GM12878 (cell line): Measurements from ENCODE around the gene PRSS37. TPM values are rescaled to one million over a fixed set of nuclear protein-coding genes. Genes with fewer than 3 reads are reported as not detected.

Source experiments
- ATAC-seq: fragments of 200-7000 bp; cut with Tn5 transposase; 3 replicates; pipeline ENCODE4 v1.9.1; 2020; ENCODE audit warnings: mild to moderate bottlenecking, moderate library complexity
- BruUV-seq: library from RNA; stranded (reverse); fragments of 400-500 nt; replicated peaks from 2 replicates; lab custom pipeline; 2021; lab: Mats Ljungman, UMichigan
- CTCF ChIA-PET: fragments of 300-600 bp; sonication (Branson Sonifier 250); formaldehyde crosslinking; extraction: SDS; loops from one replicate; lab custom pipeline; 2021; ENCODE audit warnings: inconsistent platforms; lab: Yijun Ruan, JAX
- POLR2A ChIA-PET: fragments of 350-600 bp; formaldehyde crosslinking; extraction: SDS; loops from one replicate; lab custom pipeline; 2021; ENCODE audit warnings: inconsistent platforms; lab: Charles Lee
- RAD21 ChIA-PET: fragments of 300-600 bp; sonication (Branson Sonifier 250); formaldehyde crosslinking; loops from one replicate; lab custom pipeline; 2023; ENCODE audit warnings: antibody characterized with exemption; ENCODE audit not compliant: unreplicated experiment; lab: Charles Lee
- SMC1A ChIA-PET: fragments of 300-600 bp; sonication (Branson Sonifier 250); formaldehyde crosslinking; loops from one replicate; lab custom pipeline; 2023; ENCODE audit not compliant: unreplicated experiment, uncharacterized antibody; lab: Charles Lee
- DNase-seq: peaks from one replicate; pipeline ENCODE4 v3.0.0-alpha.2; 2011; ENCODE audit warnings: low read depth, low spot score
- FAIRE-seq: peaks from 3 replicates; lab custom pipeline; 2011; peaks lifted over from hg19 to GRCh38; lab: Jason Lieb, UNC
- H2AFZ ChIP-seq: 2 replicates; pipeline ENCODE4 v1.6.0; 2011; ENCODE audit warnings: low read depth, low read length, control low read depth; ENCODE audit not compliant: control insufficient read depth
- H3K27ac ChIP-seq: 2 replicates; pipeline ENCODE4 v1.5.1; 2011; ENCODE audit warnings: control low read depth; ENCODE audit not compliant: control insufficient read depth, insufficient read depth
- H3K27me3 ChIP-seq, 2 experiments: replicated peaks in 1 of 2; 2 replicates each; pipeline versions ENCODE4 v1.6.0 to v1.6.1; 2011; ENCODE audit warnings: low read length in 1 of 2; ENCODE audit not compliant: control insufficient read depth in 2 of 2, insufficient read depth in 2 of 2
- H3K36me3 ChIP-seq, 2 experiments: 2 replicates each; pipeline ENCODE4 v1.5.1; 2011; ENCODE audit warnings: low read length in 1 of 2; ENCODE audit not compliant: control insufficient read depth in 2 of 2, insufficient read depth in 2 of 2
- H3K4me1 ChIP-seq: 2 replicates; pipeline ENCODE4 v1.6.1; 2011; ENCODE audit warnings: mild to moderate bottlenecking, low read length, moderate library complexity, mixed read lengths; ENCODE audit not compliant: control insufficient read depth, insufficient read depth
- H3K4me2 ChIP-seq: 2 replicates; pipeline ENCODE4 v1.6.0; 2011; ENCODE audit warnings: control low read depth; ENCODE audit not compliant: control insufficient read depth, insufficient read depth
- H3K4me3 ChIP-seq: fragments of 200-600 bp; sonication (generic); 2 replicates; pipeline ENCODE4 v1.5.1; 2016
- H3K79me2 ChIP-seq: 2 replicates; pipeline ENCODE4 v1.6.0; 2011; ENCODE audit warnings: low read length; ENCODE audit not compliant: control insufficient read depth, insufficient read depth
- H3K9ac ChIP-seq: 2 replicates; pipeline ENCODE4 v1.8.0; 2011; ENCODE audit warnings: low read length, control low read depth, mixed read lengths; ENCODE audit not compliant: control insufficient read depth, insufficient read depth
- H3K9me3 ChIP-seq: replicated peaks from 3 replicates; pipeline ENCODE4 v1.5.1; 2011; ENCODE audit warnings: mild to moderate bottlenecking, low read length; ENCODE audit not compliant: control insufficient read depth, insufficient read depth
- H4K20me1 ChIP-seq: 2 replicates; pipeline ENCODE4 v1.6.0; 2011; ENCODE audit not compliant: control insufficient read depth, insufficient read depth
- ASH2L ChIP-seq: fragments of 300-600, 200-600 bp; sonication (generic); IDR thresholded peaks from 2 replicates; pipeline ENCODE4 v1.6.1; 2017; ENCODE audit warnings: low read depth, mild to moderate bottlenecking, borderline replicate concordance
- CBX5 ChIP-seq: sonication (generic); IDR thresholded peaks from 2 replicates; pipeline ENCODE4 v1.6.1; 2016; ENCODE audit warnings: low read depth, moderate library complexity, mild to moderate bottlenecking, inconsistent platforms
- CREB1 ChIP-seq: IDR thresholded peaks from 2 replicates; pipeline ENCODE4 v1.6.1; 2012; ENCODE audit warnings: low read depth, mild to moderate bottlenecking, inconsistent platforms
- DPF2 ChIP-seq: fragments of 450-650 bp; IDR thresholded peaks from 2 replicates; pipeline ENCODE4 v1.6.1; 2017; ENCODE audit warnings: mild to moderate bottlenecking
- ETV6 ChIP-seq, 2 experiments: fragments of 450-650 bp in 1 of 2; IDR thresholded peaks in 1 of 2; conservative IDR thresholded peaks in 1 of 2; 2 replicates each; pipeline ENCODE4 v1.6.1; 2014; ENCODE audit warnings: antibody characterized with exemption in 1 of 2, borderline replicate concordance in 1 of 2, low read depth in 1 of 2, mild to moderate bottlenecking in 1 of 2, moderate library complexity in 1 of 2
- HCFC1 ChIP-seq: fragments of 150-350 bp; IDR thresholded peaks from 2 replicates; pipeline ENCODE4 v1.6.1; 2014; ENCODE audit warnings: low read length
- IRF4 ChIP-seq: IDR thresholded peaks from 2 replicates; pipeline ENCODE4 v1.6.1; 2011; ENCODE audit warnings: low read depth, low read length
- LARP7 ChIP-seq: fragments of 450-650 bp; IDR thresholded peaks from 2 replicates; pipeline ENCODE4 v1.6.1; 2017; ENCODE audit warnings: mild to moderate bottlenecking
- MTA3 ChIP-seq: IDR thresholded peaks from 2 replicates; pipeline ENCODE4 v1.6.1; 2012; ENCODE audit warnings: low read length, inconsistent platforms, borderline replicate concordance
- MXI1 ChIP-seq: fragments of 150-350 bp; IDR thresholded peaks from 2 replicates; pipeline ENCODE4 v1.6.1; 2011; ENCODE audit warnings: low read depth, mild to moderate bottlenecking, inconsistent platforms, low read length, improper control_type of control experiment
- MYB ChIP-seq: fragments of 150-350 bp; IDR thresholded peaks from 2 replicates; pipeline ENCODE4 v1.6.1; 2014; ENCODE audit warnings: mild to moderate bottlenecking, low read depth, low read length, borderline replicate concordance
- NBN ChIP-seq: fragments of 450-650 bp; IDR thresholded peaks from 2 replicates; pipeline ENCODE4 v1.6.1; 2016
- PAX5 ChIP-seq: IDR thresholded peaks from 2 replicates; pipeline ENCODE4 v1.6.1; 2011; ENCODE audit warnings: low read depth, low read length, borderline replicate concordance
- PML ChIP-seq: IDR thresholded peaks from 2 replicates; pipeline ENCODE4 v1.6.1; 2012; ENCODE audit warnings: low read length, inconsistent platforms
- RAD21 ChIP-seq: IDR thresholded peaks from 2 replicates; pipeline ENCODE4 v1.6.1; 2011; ENCODE audit warnings: mild to moderate bottlenecking, low read depth, low read length, moderate library complexity; ENCODE audit not compliant: insufficient read depth
- RFX5 ChIP-seq: IDR thresholded peaks from 2 replicates; pipeline ENCODE4 v1.6.1; 2011; ENCODE audit warnings: low read depth, low read length, improper control_type of control experiment
- TCF7 ChIP-seq: IDR thresholded peaks from 2 replicates; pipeline ENCODE4 v1.6.1; 2014; ENCODE audit warnings: antibody characterized with exemption, borderline replicate concordance
- WRNIP1 ChIP-seq: IDR thresholded peaks from 2 replicates; pipeline ENCODE4 v1.6.1; 2011; ENCODE audit warnings: low read depth, low read length, improper control_type of control experiment, borderline replicate concordance
- ZZZ3 ChIP-seq: IDR thresholded peaks from 2 replicates; pipeline ENCODE4 v1.6.1; 2011; ENCODE audit warnings: low read depth; ENCODE audit not compliant: control insufficient read depth, insufficient read length
- WGBS: methylation state at CpG from one replicate; pipeline ENCODE4 v1.1.6; 2016; ENCODE audit warnings: low lambda C conversion rate; ENCODE audit not compliant: insufficient replicate concordance, insufficient coverage; ENCODE audit errors: missing lambda C conversion rate; 5-methylcytosine and 5-hydroxymethylcytosine counted together
- in situ Hi-C: fragments of 300-500 bp; cut with MboI; formaldehyde crosslinking; loops from 9 replicates; pipeline ENCODE4 v1.14.3; 2018; ENCODE audit warnings: mixed read lengths
- intact Hi-C: fragments of 100-400 bp; cut with micrococcal nuclease; formaldehyde crosslinking; loops from one replicate; pipeline ENCODE4 v1.14.2; 2022; ENCODE audit not compliant: unreplicated experiment
- polyA plus RNA-seq, 11 experiments: library from polyadenylated mRNA; depleted of rRNA in 4 of 11; unstranded in 6 of 11; stranded (reverse) in 5 of 11; fragments of >200 nt; fragmentation: Nextera tagmentation in 4 of 11; fragmentation: Illumina TruSeq in 1 of 11; extraction: Ambion mirVana in 4 of 11; extraction: Trizol in 1 of 11; gene quantifications; 1 replicate in 1 of 11; 2 replicates in 10 of 11; pipeline versions ENCODE4 v1.2.1 to v1.2.3, GENCODE V29; 2011 to 2016; ENCODE audit warnings: inconsistent platforms in 2 of 11, missing spikeins in 2 of 11, low read depth in 1 of 11
- total RNA-seq, 4 experiments: library from RNA; depleted of rRNA in 3 of 4; stranded (reverse); fragments of >200 nt in 3 of 4; fragmentation: Illumina TruSeq in 1 of 4; extraction: Trizol in 1 of 4; gene quantifications; 2 replicates each; pipeline versions ENCODE4 v1.2.1 to v1.2.3, GENCODE V29; 2013 to 2021
- TF ChIP-seq, protein P1 (sequence below): fragments of 450-650 bp; IDR thresholded peaks from 2 replicates; pipeline ENCODE4 v1.6.1; 2016; ENCODE audit warnings: mild to moderate bottlenecking, moderate library complexity, borderline replicate concordance

Gene PRSS37
- total and polyA plus RNA-seq, 10 of the 15 experiments (the other 5 are each of a cell fraction or from before 2014, with no cell fraction given), result not detected

DNA sequence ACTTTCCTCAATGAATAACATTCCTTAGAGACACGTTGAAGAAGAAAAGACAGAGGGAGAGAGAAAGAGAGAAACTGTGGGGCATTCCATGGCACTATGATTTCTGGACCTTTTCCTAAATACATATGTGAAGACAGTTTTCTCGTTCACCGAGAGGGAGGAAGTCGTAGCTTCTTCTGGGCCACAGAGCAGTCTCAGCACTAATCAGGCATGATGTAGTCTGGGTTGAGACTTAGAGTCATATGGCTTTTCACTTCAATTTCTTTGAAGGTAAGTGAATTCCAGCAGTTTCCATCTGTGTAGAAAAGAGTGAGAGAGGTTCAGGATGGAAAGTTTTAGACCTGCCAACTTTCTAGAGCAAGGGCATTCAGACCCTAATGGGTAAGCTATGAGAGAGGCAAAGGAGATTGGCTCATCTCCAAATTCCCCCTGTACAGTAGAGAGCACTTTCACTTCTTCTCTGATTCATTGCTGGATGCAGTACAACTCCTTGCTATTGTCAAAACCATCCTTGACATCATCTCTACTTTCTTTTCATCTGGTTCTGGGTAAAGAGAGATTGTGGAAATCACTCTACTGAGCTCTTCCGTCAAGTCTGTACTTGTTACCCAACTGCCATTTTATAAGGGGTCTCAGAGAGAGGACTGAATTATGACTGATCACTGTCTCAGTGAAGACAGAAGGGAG is 43.4 kb upstream of the PRSS37 start (continued):
- TF ChIP-seq CREB1, result peak; percentile 84

DNA sequence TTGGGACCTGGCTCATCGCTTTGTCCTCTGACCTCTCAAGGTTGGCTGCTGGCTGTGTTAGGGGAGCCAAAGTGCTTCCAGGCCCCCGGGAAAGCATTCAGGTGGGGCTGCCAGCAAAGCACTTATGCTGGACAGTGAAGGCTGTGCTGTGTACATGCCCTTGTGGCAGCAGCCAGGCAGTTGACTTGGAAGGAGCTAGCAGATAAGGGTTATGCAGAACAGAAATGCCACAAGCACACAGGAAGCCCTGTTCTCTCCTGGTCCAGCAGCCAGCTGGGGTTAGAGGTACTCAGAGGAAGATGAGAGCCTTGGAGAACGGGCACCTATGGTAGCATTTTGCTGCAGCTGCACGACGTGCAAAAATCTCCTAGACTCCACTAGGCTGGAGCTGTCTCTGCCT is 39.7 kb upstream of the PRSS37 start:
- ChIA-PET CTCF (no interaction called here), RAD21 (no interaction called here), POLR2A (no interaction called here), SMC1A (no interaction called here)
- TF ChIP-seq TCF7, result no peak
- TF ChIP-seq MXI1, result no peak
- no peak for TF ChIP-seq HCFC1
- TF ChIP-seq ASH2L, result no peak
- TF ChIP-seq RAD21, result no peak
- no peak for TF ChIP-seq ETV6 (conservative IDR thresholded peaks at IDR 0.05 in 1 of 2, IDR thresholded peaks at IDR 0.05 in 1 of 2; ENCODE audit: borderline replicate concordance in 1 of 2, low read depth in 1 of 2)
- no peak for TF ChIP-seq RFX5
- no peak for TF ChIP-seq PML
- TF ChIP-seq LARP7, result no peak
- TF ChIP-seq ZZZ3, result no peak
- no peak for TF ChIP-seq CBX5
- TF ChIP-seq NBN, result no peak
- no peak for TF ChIP-seq IRF4
- no peak for TF ChIP-seq MTA3
- no peak for TF ChIP-seq PAX5
- TF ChIP-seq MYB, result no peak
- TF ChIP-seq, protein P1, sequence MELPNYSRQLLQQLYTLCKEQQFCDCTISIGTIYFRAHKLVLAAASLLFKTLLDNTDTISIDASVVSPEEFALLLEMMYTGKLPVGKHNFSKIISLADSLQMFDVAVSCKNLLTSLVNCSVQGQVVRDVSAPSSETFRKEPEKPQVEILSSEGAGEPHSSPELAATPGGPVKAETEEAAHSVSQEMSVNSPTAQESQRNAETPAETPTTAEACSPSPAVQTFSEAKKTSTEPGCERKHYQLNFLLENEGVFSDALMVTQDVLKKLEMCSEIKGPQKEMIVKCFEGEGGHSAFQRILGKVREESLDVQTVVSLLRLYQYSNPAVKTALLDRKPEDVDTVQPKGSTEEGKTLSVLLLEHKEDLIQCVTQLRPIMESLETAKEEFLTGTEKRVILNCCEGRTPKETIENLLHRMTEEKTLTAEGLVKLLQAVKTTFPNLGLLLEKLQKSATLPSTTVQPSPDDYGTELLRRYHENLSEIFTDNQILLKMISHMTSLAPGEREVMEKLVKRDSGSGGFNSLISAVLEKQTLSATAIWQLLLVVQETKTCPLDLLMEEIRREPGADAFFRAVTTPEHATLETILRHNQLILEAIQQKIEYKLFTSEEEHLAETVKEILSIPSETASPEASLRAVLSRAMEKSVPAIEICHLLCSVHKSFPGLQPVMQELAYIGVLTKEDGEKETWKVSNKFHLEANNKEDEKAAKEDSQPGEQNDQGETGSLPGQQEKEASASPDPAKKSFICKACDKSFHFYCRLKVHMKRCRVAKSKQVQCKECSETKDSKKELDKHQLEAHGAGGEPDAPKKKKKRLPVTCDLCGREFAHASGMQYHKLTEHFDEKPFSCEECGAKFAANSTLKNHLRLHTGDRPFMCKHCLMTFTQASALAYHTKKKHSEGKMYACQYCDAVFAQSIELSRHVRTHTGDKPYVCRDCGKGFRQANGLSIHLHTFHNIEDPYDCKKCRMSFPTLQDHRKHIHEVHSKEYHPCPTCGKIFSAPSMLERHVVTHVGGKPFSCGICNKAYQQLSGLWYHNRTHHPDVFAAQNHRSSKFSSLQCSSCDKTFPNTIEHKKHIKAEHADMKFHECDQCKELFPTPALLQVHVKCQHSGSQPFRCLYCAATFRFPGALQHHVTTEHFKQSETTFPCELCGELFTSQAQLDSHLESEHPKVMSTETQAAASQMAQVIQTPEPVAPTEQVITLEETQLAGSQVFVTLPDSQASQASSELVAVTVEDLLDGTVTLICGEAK, result no peak
- no peak for TF ChIP-seq WRNIP1
- no peak for TF ChIP-seq DPF2
- Histone ChIP-seq H4K20me1 (no peaks in the 10 kb centered on the region), H3K27me3 (no peaks in the 10 kb centered on the region; a peak in 1 of 4 replicates), H3K79me2 (no peaks in the 10 kb centered on the region), H3K4me3 (no peak overlapping the region), H3K27ac (no peak overlapping the region), H3K4me1 (no peaks in the 10 kb centered on the region), H3K36me3 (no peaks in the 10 kb centered on the region), H3K9me3 (no peaks in the 10 kb centered on the region), H3K4me2 (no peak overlapping the region), H2AFZ (no peak overlapping the region), H3K9ac (no peak overlapping the region)
- no peak for DNase-seq
- intact Hi-C loops (no loop called here), in situ Hi-C loops (no loop called here)
- BruUV-seq, result no TSS peak
- no peak for FAIRE-seq
- WGBS, result 34% methylated on average over 5 of the region's 5 CpGs
- no peak for ATAC-seq
